Measurements from ENCODE around the gene RACK1. TPM values are rescaled to one million over a fixed set of nuclear protein-coding genes. Genes with fewer than 3 reads are reported as not detected.

RACK1 gene
- total and polyA plus RNA-seq, 2 of the 13 experiments (the other 11 are each of a cell fraction or from before 2014, with no cell fraction given) = 2,514 to 6,141 TPM

- TF ChIP-seq ZNF18 (CRISPR knock-in tag; IDR thresholded peaks at IDR 0.05; ENCODE audit: insufficient replicate concordance) = peak; percentile 75
- TF ChIP-seq MAFF (IDR thresholded peaks at IDR 0.05; ENCODE audit: low read depth, low read length) = no peak
- TF ChIP-seq SMARCC2 (IDR thresholded peaks at IDR 0.05) = no peak
- peak; percentile 92 for TF ChIP-seq CREM (IDR thresholded peaks at IDR 0.05)
- no peak for TF ChIP-seq CREM (CRISPR knock-in tag; IDR thresholded peaks at IDR 0.05)
- peak; percentile 88 for TF ChIP-seq SP2 (CRISPR knock-in tag; IDR thresholded peaks at IDR 0.05)
- TF ChIP-seq TBX3 (IDR thresholded peaks at IDR 0.05; ENCODE audit: borderline replicate concordance) = peak; percentile 54; the same call in 1 of the 2 replicates
- no peak for TF ChIP-seq MAFK (conservative IDR thresholded peaks at IDR 0.05 in 1 of 2, IDR thresholded peaks at IDR 0.05 in 1 of 2; ENCODE audit: low read length in 2 of 2)
- no peak; the same call in 1 of the 2 replicates for TF ChIP-seq MIXL1 (CRISPR knock-in tag; IDR thresholded peaks at IDR 0.05)
- 0 out of 2 replicates have a peak, but pooled peaks have one; percentile 3 for TF ChIP-seq ZNF629 (CRISPR knock-in tag; conservative IDR thresholded peaks at IDR 0.05)
- peak; percentile 36; the same call in 1 of the 2 replicates for TF ChIP-seq ZNF782 (CRISPR knock-in tag; IDR thresholded peaks at IDR 0.05; ENCODE audit: borderline replicate concordance)
- TF ChIP-seq TBL1XR1 (IDR thresholded peaks at IDR 0.05; ENCODE audit: borderline replicate concordance, low read length, partially characterized antibody) = no peak
- TF ChIP-seq ZNF549 (CRISPR knock-in tag; IDR thresholded peaks at IDR 0.05) = no peak
- TF ChIP-seq HNRNPL (IDR thresholded peaks at IDR 0.05; ENCODE audit: low read depth, low read length) = peak; percentile 81; the same call in 1 of the 2 replicates
- TF ChIP-seq PRMT3 (CRISPR knock-in tag; IDR thresholded peaks at IDR 0.05; ENCODE audit: borderline replicate concordance, low read depth) = no peak
- TF ChIP-seq ZNF614 (CRISPR knock-in tag; IDR thresholded peaks at IDR 0.05; ENCODE audit: borderline replicate concordance) = peak; percentile 21; the same call in 1 of the 2 replicates
- no peak for TF ChIP-seq AKAP8 (CRISPR knock-in tag; IDR thresholded peaks at IDR 0.05)
- no peak; the same call in 1 of the 2 replicates for TF ChIP-seq EEA1 (CRISPR knock-in tag; IDR thresholded peaks at IDR 0.05; ENCODE audit: borderline replicate concordance)
- peak; percentile 77 for TF ChIP-seq PHF21A (CRISPR knock-in tag; IDR thresholded peaks at IDR 0.05)
- peak; percentile 20; the same call in 1 of the 2 replicates for TF ChIP-seq HMG20A (CRISPR knock-in tag; IDR thresholded peaks at IDR 0.05; ENCODE audit: borderline replicate concordance)
- peak; percentile 91 for TF ChIP-seq ZNF710 (CRISPR knock-in tag; IDR thresholded peaks at IDR 0.05; ENCODE audit: borderline replicate concordance)
- TF ChIP-seq ZBTB7A (CRISPR knock-in tag; IDR thresholded peaks at IDR 0.05) = no peak
- TF ChIP-seq HNF4G (IDR thresholded peaks at IDR 0.05; ENCODE audit: borderline replicate concordance, low read depth, low read length) = no peak; the same call in 1 of the 2 replicates
- TF ChIP-seq HNF4G (CRISPR knock-in tag; IDR thresholded peaks at IDR 0.05; ENCODE audit: borderline replicate concordance, low read depth) = peak; percentile 55; the same call in 1 of the 2 replicates
- no peak for TF ChIP-seq TOE1 (CRISPR knock-in tag; IDR thresholded peaks at IDR 0.05)
- TF ChIP-seq POGZ (CRISPR knock-in tag; IDR thresholded peaks at IDR 0.05) = peak; percentile 83
- 0 out of 2 replicates have a peak, but pooled peaks have one; percentile 25 for TF ChIP-seq ZNF576 (CRISPR knock-in tag; IDR thresholded peaks at IDR 0.05)
- peak; percentile 77; the same call in 1 of the 2 replicates for TF ChIP-seq NAIF1 (CRISPR knock-in tag; IDR thresholded peaks at IDR 0.05; ENCODE audit: borderline replicate concordance)
Measured at GRCh38 chr5:181223058-181223728, 20.5 kb downstream of the RACK1 start, which contains the start of gene TRIM41 (continued).

All from HepG2 (cell line).